Activated CD8-positive, alpha-beta memory T cell treated with anti-CD3 and anti-CD28 coated beads for 36 hours (primary cell): Measurements from ENCODE around the gene DOP1B. TPM values are rescaled to one million over a fixed set of nuclear protein-coding genes. Genes with fewer than 3 reads are reported as not detected.

Experiments used
- CTCF ChIA-PET: fragments of 350-600 bp; sonication (Branson Sonifier 250); formaldehyde crosslinking; loops from one replicate; lab custom pipeline; 2021; ENCODE audit warnings: antibody characterized with exemption; lab: Charles Lee
- POLR2A ChIA-PET: fragments of 350-600 bp; sonication (Branson Sonifier 250); formaldehyde crosslinking; loops from one replicate; lab custom pipeline; 2021; ENCODE audit warnings: antibody characterized with exemption; lab: Charles Lee
- total RNA-seq, 2 experiments: library from RNA; stranded (reverse); gene quantifications; one replicate each; pipeline ENCODE4 v1.2.3, GENCODE V29; 2021

Gene DOP1B
- total RNA-seq, 2 experiments from 2014 or later: 13.6 to 16.4 TPM

DNA sequence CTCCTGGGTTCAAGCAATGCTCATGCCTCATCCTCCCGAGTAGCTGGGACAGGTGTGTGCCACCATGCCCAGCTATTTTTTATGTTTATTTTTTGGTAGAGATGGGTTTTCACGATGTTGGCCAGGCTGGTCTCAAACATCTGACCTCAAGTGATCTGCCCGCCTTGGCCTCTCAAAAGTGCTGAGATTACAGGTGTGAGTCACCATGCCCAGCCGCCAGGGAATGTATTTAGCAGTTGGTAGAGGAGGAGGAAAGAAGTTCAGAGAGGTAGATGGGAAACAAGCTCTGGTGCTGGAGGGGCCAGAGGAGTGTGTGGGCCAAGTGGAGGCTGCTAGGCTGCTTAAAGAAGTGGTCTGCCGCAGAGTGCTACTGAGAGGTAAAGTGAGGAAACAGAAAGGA, 6.0 kb downstream of the DOP1B start:
- POLR2A ChIA-PET: no interaction called here
- CTCF ChIA-PET: interaction anchor here (1.6 kb wide), 1 partner anchor 11 kb away, joined by 6 read pairs; no protein-coding TSS in a partner anchor

GRCh38 chr21:36163750-36164741, 7.4 kb downstream of the DOP1B start:
- ChIA-PET CTCF (interaction anchor here (1.6 kb wide), 1 partner anchor 10 kb away, joined by 6 read pairs; no protein-coding TSS in a partner anchor), POLR2A (interaction anchor here (0.7 kb wide), 1 partner anchor 156 kb away, joined by 5 read pairs; the partner anchor contains the start of gene MORC3)

DNA sequence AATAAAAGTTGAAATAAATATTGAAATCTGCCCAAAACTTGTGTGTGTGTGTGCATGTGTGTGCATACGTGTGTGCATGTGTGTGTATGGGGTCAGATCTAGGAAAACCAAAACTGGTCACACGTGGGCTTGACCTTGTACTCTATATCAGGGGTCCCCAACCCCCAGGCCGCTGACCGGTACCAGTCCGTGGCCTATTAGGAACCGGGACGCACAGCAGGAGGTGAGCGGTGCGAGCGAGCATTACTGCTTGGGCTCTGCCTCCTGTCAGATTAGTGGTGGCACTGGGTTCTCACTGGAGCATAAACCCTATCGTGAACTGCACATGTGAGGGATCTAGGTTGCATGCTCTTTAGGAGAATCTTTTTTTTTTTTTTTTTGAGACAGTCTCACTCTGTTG, 8.7 kb downstream of the DOP1B start:
- POLR2A ChIA-PET: no interaction called here

DNA sequence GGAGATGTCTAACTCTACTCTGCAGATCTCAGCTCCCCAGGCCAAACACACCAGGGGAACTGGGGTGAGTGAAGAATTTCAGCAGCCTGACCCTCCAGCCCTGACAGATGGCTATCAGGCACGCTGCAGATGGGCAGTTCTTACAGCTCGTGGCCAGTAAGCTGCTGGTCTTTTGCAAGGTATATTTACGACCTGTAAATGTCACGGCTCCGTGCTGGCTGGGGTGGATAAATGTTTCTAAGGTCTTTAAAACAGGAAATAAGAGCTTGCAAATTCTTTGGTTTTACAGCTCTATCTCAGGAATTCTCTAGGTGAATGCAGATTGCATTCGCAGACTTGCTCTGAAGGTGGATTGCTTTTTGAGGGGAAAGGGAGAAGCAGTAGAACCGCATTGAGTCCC, 10.1 kb downstream of the DOP1B start:
- POLR2A ChIA-PET: no interaction called here
- CTCF ChIA-PET: no interaction called here

More for the DNA sequence above, 8.7 kb downstream of the DOP1B start:
- CTCF ChIA-PET: no interaction called here

DNA sequence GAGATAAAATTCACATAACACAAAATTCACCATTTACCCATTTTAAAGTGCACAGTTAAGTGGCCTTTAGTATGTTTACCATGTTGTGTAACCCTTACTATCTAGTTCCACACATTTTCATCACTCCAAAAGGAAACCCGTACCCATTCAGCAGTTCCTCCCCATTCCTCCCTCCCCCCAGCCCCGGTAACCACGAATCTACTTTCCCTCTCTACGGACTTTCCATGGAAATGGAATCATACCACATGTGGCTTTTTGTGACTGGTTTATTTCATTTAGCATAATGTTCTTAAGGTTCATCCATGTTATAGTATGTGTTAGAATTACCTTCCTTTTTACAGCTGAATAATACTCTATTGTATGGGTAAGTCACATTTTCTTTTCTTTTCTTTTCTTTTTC, 10.9 kb downstream of the DOP1B start:
- POLR2A ChIA-PET: no interaction called here
- CTCF ChIA-PET: interaction anchor here (0.8 kb wide), 1 partner anchor 85 kb away, joined by 3 read pairs; no protein-coding TSS in a partner anchor

GRCh38 chr21:36169470-36170128, 13.0 kb downstream of the DOP1B start:
- ChIA-PET CTCF (no interaction called here), POLR2A (no interaction called here)

- CTCF ChIA-PET: interaction anchor here (0.7 kb wide), 1 partner anchor 140 kb away, joined by 3 read pairs; no protein-coding TSS in a partner anchor
These were observed 14.2 kb downstream of the DOP1B start for GRCh38 chr21:36170823-36171222.

DNA sequence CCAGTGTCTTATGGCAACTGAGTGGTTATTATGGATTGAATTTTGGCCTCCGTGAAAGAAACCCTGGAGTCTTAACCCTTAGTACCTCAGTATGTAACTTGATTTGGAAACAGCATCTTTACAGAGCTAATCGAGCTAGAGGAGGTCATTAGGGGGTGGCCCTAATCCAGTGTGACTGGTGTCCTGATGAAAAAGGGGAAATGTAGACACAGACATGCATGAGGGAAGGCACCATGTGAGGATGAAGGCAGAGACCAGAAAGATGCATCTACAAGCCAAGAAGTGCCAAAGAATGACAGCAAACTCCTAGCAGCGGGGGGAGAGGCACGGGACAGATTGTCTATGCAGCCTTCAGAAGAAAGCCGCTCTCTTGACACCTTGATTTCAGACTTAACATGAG, 14.7 kb downstream of the DOP1B start:
- ChIA-PET CTCF (no interaction called here), POLR2A (no interaction called here)

More at GRCh38 chr21:36170823-36171222, 14.2 kb downstream of the DOP1B start:
- POLR2A ChIA-PET: no interaction called here

- POLR2A ChIA-PET: no interaction called here
- CTCF ChIA-PET: no interaction called here
These were observed 15.2 kb downstream of the DOP1B start for GRCh38 chr21:36171741-36172331.

DNA sequence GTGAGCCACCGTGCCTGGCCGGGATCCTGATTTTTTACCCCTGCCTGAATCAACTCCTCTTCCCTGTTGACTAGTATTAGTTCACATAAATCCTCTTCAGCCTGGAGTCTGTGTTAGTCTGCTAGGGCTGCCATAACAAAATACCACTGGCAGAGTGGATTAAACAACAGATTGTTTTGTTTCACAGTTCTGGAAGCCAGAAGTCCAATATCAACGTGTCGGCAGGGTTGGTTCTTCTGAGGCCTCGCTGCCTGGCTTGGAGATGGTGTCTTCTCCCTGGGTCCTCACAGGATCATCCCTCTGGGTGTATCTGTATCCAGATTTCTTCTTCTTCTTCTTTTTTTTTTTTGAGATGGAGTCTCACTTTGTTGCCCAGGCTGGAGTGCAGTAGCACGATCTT, 18.2 kb downstream of the DOP1B start:
- ChIA-PET CTCF (no interaction called here), POLR2A (interaction anchor here (0.9 kb wide), 1 partner anchor 145 kb away, joined by 4 read pairs; the partner anchor contains the start of gene MORC3)

- ChIA-PET POLR2A (no interaction called here), CTCF (no interaction called here)
These were observed 19.3 kb downstream of the DOP1B start for GRCh38 chr21:36175771-36176565.

DNA sequence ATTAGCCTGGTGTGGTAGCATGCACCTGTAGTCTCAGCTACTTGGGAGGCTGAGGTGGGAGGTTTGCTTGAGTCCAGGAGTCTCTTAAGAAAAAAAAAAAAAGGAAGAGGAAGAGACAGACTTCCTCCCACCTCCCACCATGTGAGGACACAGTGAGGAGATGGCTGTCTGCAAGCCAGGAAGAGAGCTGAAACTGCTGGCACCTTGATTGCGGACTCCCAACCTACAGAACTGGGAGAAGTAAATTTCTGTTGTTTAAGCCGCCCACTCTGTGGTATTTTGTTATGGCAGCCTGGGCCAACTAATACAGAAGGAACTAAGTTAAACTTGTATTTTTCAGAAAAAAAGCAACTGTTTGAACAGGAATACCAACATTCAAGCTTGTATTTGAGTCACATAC, 21.7 kb downstream of the DOP1B start:
- ChIA-PET CTCF (no interaction called here), POLR2A (no interaction called here)

DNA sequence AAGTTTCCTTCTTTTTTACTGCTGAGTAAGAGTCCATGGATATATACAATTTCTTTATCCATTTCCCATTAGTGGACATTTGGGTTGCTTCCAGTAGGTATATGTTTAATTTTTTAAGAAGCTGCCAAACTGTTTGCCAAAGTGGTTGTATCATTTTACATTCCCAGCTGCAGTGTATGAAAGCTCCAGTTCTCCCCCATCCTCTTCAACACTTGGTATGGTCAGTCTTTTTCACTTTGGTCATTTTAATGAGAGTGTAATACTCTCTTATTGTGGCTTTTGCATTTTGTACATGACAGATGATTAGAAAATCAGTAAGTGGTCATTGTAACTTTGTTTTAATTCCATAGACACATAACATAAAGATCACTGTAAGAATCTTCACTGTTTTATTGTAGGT, 22.5 kb downstream of the DOP1B start:
- ChIA-PET CTCF (no interaction called here), POLR2A (no interaction called here)

DNA sequence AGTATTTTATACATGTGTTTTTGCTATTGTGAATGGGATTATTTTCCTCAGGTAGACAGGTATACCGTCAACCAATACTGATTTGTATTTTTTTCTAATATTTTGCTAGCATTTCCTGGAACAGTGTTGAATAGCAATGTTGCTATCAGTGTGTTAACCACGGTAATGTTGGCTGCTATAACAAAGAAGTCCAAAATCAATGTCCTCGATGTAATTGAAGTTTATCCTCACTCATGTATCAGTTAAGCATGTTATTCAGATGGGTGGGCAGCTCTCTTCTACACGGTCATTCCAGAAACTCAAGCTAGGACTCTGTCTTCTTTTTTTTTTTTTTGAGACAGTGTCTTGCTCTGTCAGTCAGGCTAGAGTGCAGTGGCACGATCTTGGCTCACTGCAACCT, 24.3 kb downstream of the DOP1B start:
- ChIA-PET CTCF (interaction anchor here (0.9 kb wide), 1 partner anchor 56 kb away, joined by 3 read pairs; no protein-coding TSS in a partner anchor), POLR2A (no interaction called here)

GRCh38 chr21:36183144-36183795, 26.6 kb downstream of the DOP1B start:
- CTCF ChIA-PET: no interaction called here
- POLR2A ChIA-PET: no interaction called here

DNA sequence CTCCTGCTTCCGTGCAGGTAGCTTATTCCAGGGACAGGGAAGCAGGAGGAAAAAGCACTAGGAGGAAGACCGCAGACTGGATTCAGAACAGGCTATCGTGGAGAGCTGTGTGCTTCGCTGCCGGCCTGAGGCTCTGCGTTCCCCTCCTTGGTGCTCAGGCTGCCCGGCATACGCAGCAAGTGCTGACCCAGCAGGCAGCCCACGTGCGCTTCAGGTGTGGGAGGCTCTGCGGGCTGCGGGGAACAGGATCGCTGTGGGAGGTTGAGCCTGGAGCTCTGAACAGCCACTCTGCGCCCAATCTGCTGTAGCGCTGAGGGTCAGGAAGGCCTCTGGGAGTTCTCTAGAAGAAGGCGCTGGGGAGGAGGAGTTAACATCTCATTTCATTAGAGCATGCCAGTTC, 27.9 kb downstream of the DOP1B start:
- POLR2A ChIA-PET: no interaction called here
- CTCF ChIA-PET: no interaction called here

- ChIA-PET CTCF (no interaction called here), POLR2A (interaction anchor here (0.6 kb wide), 1 partner anchor 163 kb away, joined by 3 read pairs; no protein-coding TSS in a partner anchor)
These were observed 28.9 kb downstream of the DOP1B start for GRCh38 chr21:36185523-36185922.

GRCh38 chr21:36186081-36186480, 29.5 kb downstream of the DOP1B start:
- ChIA-PET CTCF (no interaction called here), POLR2A (interaction anchor here (0.6 kb wide), 1 partner anchor 164 kb away, joined by 3 read pairs; no protein-coding TSS in a partner anchor)
